Ovary (tissue), 9 donors: Measurements from ENCODE around the gene LAMB4. TPM values are rescaled to one million over a fixed set of nuclear protein-coding genes. Genes with fewer than 3 reads are reported as not detected.

ENCODE experiments used
- DNase-seq, 5 donors: peaks; one replicate each; pipeline ENCODE4 v3.0.0-alpha.2; 2019 to 2020
- H3K27ac ChIP-seq, 2 donors: fragments of 200-600 bp; one replicate each; pipeline versions ENCODE4 v1.5.1 to v1.8.0; 2019 to 2022
- H3K27me3 ChIP-seq: fragments of 200-600 bp; one replicate; pipeline ENCODE4 v1.8.0; 2022
- H3K36me3 ChIP-seq: fragments of 200-600 bp; sonication (generic); one replicate; pipeline ENCODE4 v1.5.1; 2019
- H3K4me1 ChIP-seq: one replicate; pipeline ENCODE4 v1.8.1; 2013; ENCODE audit warnings: mild to moderate bottlenecking, moderate library complexity; ENCODE audit not compliant: insufficient read depth
- H3K4me3 ChIP-seq: fragments of 200-600 bp; sonication (generic); one replicate; pipeline ENCODE4 v1.5.1; 2017
- H3K9me3 ChIP-seq, 2 donors: fragments of 200-600 bp in 1 of 2; sonication (generic) in 1 of 2; one replicate each; pipeline versions ENCODE4 v1.5.1 to v1.8.1; 2013 to 2019; ENCODE audit warnings: mild to moderate bottlenecking in 1 of 2, moderate library complexity in 1 of 2
- EP300 ChIP-seq: sonication (generic); formaldehyde crosslinking; IDR thresholded peaks from one replicate; pipeline ENCODE4 v1.6.1; 2017; ENCODE audit warnings: antibody characterized with exemption
- POLR2A ChIP-seq: fragments of 450-650 bp; IDR thresholded peaks from one replicate; pipeline ENCODE4 v1.6.1; 2017; ENCODE audit warnings: antibody characterized with exemption, mild to moderate bottlenecking, moderate library complexity
- WGBS, 3 donors: extraction: QIAGEN DNeasy Blood & Tissue Kit in 1 of 3; methylation state at CpG; one replicate each; pipeline versions ENCODE4 v1.1.5 to v1.1.7; 2013 to 2017; 5-methylcytosine and 5-hydroxymethylcytosine counted together
- intact Hi-C, 4 donors: fragments of 100-400 bp; cut with DNase I; formaldehyde crosslinking; loops; one replicate each; pipeline versions ENCODE4 v1.11.0 to v1.15.1; 2022 to 2023
- polyA plus RNA-seq, 2 donors: library from polyadenylated mRNA; stranded (reverse); fragments of 200-250 nt in 1 of 2; fragments of 350-450 nt in 1 of 2; fragmentation: Illumina TruSeq in 1 of 2; extraction: RNeasy Lipid Tissue Mini Kit (QIAGEN cat#74804) in 1 of 2; gene quantifications; one replicate each; pipeline ENCODE4 v1.2.3, GENCODE V29; 2013 to 2014
- total RNA-seq, 7 donors: library from RNA; depleted of rRNA in 2 of 7; stranded (reverse); fragments of >200 nt in 2 of 7; fragmentation: NEBNext Ultra II Directional in 3 of 7; extraction: Animal tissue kit (Norgen Biotek cat#: 25700) in 3 of 7; gene quantifications; one replicate each; pipeline versions ENCODE4 v1.1.0 to v1.2.4, GENCODE V29; 2016 to 2023
- TF ChIP-seq, protein P1 (sequence below), 3 donors: fragments of 450-650 bp in 2 of 3; fragments of 200-600 bp in 1 of 3; IDR thresholded peaks; one replicate each; pipeline versions ENCODE4 v1.5.1 to v1.8.0; 2016 to 2022; ENCODE audit warnings: antibody characterized with exemption in 3 of 3, mild to moderate bottlenecking in 1 of 3
- donor health status: DM: no; HTN: no; CAD: no; lungs with moderate emphysema.
- donor health status: DM: no; HTN: no; CAD: no.
- donor health status: Bipolar disorder and iron deficiency.
- donor health status: DM: yes; HTN: yes; CAD: no.
- donor health status: DM: no; HTN: no; CAD: no.
- donor health status: DM: yes; HTN: yes; CAD: no.

LAMB4 gene
- total and polyA plus RNA-seq, 9 donors: 0.10 to 0.17 TPM; not detected in 7

DNA sequence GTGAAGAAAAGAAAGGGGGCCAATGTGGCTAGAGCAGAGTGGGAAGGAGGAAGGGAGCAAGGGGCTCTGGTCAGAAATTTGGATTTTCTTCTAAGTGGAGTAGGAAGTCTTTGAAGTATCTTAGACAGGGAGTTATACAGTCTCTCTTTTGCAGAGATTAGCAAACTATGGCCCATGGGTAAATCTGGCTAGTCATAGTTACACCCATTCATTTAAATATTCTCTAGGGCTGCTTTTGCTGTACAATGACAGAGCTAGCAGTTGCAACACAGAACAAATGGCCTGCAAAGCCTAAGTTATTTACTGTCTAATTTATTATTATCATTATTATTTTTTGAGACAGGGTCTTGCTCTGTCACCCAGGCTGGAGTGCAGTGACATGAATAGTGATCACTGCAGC is 10.5 kb upstream of the LAMB4 start:
- no peaks in the 10 kb centered on the region for H3K27me3 ChIP-seq
- H3K27ac ChIP-seq: no peak overlapping the region
- no peak overlapping the region for H3K4me3 ChIP-seq
- no peak for DNase-seq
- no peak for TF ChIP-seq EP300
- H3K4me1 ChIP-seq: no peaks in the 10 kb centered on the region
- H3K36me3 ChIP-seq: no peaks in the 10 kb centered on the region
- no peaks in the 10 kb centered on the region for H3K9me3 ChIP-seq
- intact Hi-C loops: loop anchor here in 3 of 4 donors (5.0 to 10.0 kb wide), 5 partner anchors 136 to 676 kb away; partner anchors contain the start of genes DLD (in 1 of the 3) and LAMB1 (in 1 of the 3)

DNA sequence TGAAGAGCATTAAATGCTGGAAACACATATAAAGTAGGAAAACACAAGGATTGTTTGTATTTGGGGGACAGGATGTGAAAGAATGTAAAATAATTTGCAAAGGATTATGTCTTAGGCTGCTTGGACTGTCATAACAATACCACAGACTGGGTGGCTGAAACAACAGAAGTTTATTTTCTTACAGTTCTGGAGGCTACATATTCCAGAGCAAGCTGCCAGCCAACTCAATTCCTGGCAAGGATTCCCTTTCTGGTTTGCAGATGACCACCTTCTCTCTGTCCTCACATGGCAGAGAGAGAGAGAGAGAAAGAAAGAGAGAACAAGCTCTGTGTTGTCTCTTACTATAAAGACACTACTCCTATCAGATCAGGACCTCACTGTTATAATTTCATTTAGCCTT is 8.8 kb upstream of the LAMB4 start:
- intact Hi-C loops: no loop called here
- Histone ChIP-seq H3K4me3 (no peak overlapping the region), H3K27ac (no peak overlapping the region), H3K36me3 (no peaks in the 10 kb centered on the region), H3K4me1 (no peaks in the 10 kb centered on the region), H3K27me3 (no peaks in the 10 kb centered on the region), H3K9me3 (no peaks in the 10 kb centered on the region)
- no peak for TF ChIP-seq EP300
- TF ChIP-seq, protein P1, sequence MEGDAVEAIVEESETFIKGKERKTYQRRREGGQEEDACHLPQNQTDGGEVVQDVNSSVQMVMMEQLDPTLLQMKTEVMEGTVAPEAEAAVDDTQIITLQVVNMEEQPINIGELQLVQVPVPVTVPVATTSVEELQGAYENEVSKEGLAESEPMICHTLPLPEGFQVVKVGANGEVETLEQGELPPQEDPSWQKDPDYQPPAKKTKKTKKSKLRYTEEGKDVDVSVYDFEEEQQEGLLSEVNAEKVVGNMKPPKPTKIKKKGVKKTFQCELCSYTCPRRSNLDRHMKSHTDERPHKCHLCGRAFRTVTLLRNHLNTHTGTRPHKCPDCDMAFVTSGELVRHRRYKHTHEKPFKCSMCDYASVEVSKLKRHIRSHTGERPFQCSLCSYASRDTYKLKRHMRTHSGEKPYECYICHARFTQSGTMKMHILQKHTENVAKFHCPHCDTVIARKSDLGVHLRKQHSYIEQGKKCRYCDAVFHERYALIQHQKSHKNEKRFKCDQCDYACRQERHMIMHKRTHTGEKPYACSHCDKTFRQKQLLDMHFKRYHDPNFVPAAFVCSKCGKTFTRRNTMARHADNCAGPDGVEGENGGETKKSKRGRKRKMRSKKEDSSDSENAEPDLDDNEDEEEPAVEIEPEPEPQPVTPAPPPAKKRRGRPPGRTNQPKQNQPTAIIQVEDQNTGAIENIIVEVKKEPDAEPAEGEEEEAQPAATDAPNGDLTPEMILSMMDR (IDR thresholded peaks at IDR 0.05): no peak
- no peak for TF ChIP-seq POLR2A
- DNase-seq: no peak

DNA sequence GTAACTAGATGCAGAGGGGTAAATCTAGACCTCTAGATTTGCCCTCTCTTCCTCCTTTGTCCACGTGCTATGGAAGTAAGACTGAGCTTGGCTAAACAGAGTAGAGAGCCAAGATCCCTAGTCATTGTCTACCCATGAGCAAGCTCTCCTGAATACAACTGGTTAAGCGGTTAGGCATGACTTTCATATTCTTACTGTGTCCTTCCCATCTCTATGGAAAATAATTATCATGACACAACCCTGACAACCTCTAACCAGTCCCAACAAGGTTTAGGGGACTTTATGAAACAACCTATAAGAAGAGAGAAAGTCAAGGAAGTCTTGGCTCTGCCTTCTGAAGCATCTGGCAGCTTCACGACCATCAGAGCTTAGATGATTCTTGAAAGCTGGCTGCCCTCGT is 7.8 kb upstream of the LAMB4 start:
- Histone ChIP-seq H3K36me3 (no peaks in the 10 kb centered on the region), H3K27me3 (no peaks in the 10 kb centered on the region), H3K4me1 (no peaks in the 10 kb centered on the region), H3K4me3 (no peak overlapping the region), H3K9me3 (no peaks in the 10 kb centered on the region), H3K27ac (no peak overlapping the region)
- intact Hi-C loops: no loop called here
- WGBS, 3 donors: 92 to 94% (median 94%) methylated on average over 4 of the region's 4 CpGs
- no peak for DNase-seq
- TF ChIP-seq, protein P1 (IDR thresholded peaks at IDR 0.05): no peak
- TF ChIP-seq EP300 (no peak), POLR2A (no peak)

DNA sequence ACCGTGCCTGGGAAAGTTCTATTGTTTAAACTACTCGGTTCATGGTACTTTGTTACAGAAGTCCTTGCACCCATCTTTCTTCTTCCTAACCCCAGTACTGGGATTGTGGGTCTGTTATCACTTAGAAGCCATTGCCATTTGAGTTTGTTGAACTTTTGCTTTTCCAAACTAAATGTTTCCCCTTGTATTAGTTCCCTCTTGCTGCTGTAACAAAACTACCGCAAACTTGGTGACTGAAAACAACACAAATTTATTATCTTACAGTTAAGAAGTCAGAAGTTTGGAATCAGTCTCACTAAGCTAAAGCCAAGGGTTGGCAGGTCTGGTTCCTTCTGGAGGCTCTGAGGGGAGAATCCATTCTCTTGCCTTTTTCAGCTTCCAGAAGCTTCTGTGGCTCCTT is 6.9 kb upstream of the LAMB4 start:
- no peaks in the 10 kb centered on the region for H3K36me3 ChIP-seq

DNA sequence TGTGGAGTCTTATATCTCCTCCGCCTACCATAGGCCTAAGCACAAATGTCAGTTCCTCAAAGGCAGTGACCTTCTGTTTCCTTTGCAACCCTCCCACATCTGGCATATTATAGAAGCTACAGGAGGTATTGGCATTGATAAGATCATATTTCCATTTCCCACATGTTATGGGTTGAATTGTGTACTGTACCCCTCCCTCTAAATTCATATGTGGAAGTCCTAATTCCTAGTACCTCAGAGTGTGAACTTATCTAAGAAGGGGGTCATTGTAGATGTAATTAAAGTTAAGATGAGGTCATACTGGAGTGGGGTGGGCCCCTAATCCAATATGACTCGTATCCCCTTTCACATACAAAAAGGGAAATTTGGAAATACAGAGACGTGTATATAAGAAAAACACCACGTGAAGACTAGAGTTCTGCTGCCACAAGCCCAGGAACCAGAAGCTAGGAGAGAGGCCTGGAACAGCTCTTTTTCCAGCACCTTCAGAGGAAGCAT is 6.1 kb upstream of the LAMB4 start:
- Histone ChIP-seq H3K27me3 (no peaks in the 10 kb centered on the region), H3K4me1 (no peaks in the 10 kb centered on the region), H3K27ac (no peak overlapping the region), H3K36me3 (no peaks in the 10 kb centered on the region), H3K4me3 (no peak overlapping the region), H3K9me3 (no peaks in the 10 kb centered on the region)
- WGBS, 3 donors: 92 to 95% (median 93%) methylated on average over 4 of the region's 4 CpGs
- no peak for TF ChIP-seq EP300
- TF ChIP-seq, protein P1 (IDR thresholded peaks at IDR 0.05): no peak
- no peak for TF ChIP-seq POLR2A
- intact Hi-C loops: no loop called here
- DNase-seq: no peak

More for the DNA sequence above, 6.9 kb upstream of the LAMB4 start:
- TF ChIP-seq, protein P1 (IDR thresholded peaks at IDR 0.05): no peak
- TF ChIP-seq EP300 (no peak), POLR2A (no peak)
- Histone ChIP-seq H3K27ac (no peak overlapping the region), H3K27me3 (no peaks in the 10 kb centered on the region), H3K4me1 (no peaks in the 10 kb centered on the region), H3K4me3 (no peak overlapping the region), H3K9me3 (no peaks in the 10 kb centered on the region)
- no peak for DNase-seq
- intact Hi-C loops: no loop called here
- 96 to 97% (median 97%) methylated on average over 3 of the region's 3 CpGs for WGBS, 3 donors
